Chondrocyte (in vitro differentiated cells): Measurements from ENCODE around the gene FASN. TPM values are rescaled to one million over a fixed set of nuclear protein-coding genes. Genes with fewer than 3 reads are reported as not detected.

Experiments used
- DNase-seq: peaks from one replicate; pipeline ENCODE4 v3.0.0; 2021; ENCODE audit warnings: mixed read lengths, low spot score
- H3K27ac Mint-ChIP-seq: one replicate; pipeline ENCODE4 v1.8.0; 2021; ENCODE audit warnings: mild to moderate bottlenecking, moderate library complexity, mixed read lengths; ENCODE audit not compliant: unreplicated experiment
- H3K27me3 Mint-ChIP-seq: 2 replicates; pipeline ENCODE4 v1.8.0; 2021; ENCODE audit warnings: low read depth, mixed read lengths
- H3K36me3 Mint-ChIP-seq: 2 replicates; pipeline ENCODE4 v1.8.0; 2021; ENCODE audit warnings: low read depth, mixed read lengths
- H3K4me1 Mint-ChIP-seq: 2 replicates; pipeline ENCODE4 v1.8.0; 2021; ENCODE audit warnings: low read depth, mild to moderate bottlenecking, mixed read lengths
- H3K4me3 Mint-ChIP-seq: one replicate; pipeline ENCODE4 v1.8.0; 2021; ENCODE audit warnings: mild to moderate bottlenecking, moderate library complexity, mixed read lengths; ENCODE audit not compliant: unreplicated experiment
- H3K9me3 Mint-ChIP-seq: 2 replicates; pipeline ENCODE4 v1.8.0; 2021; ENCODE audit warnings: low read depth, mixed read lengths
- total RNA-seq: library from RNA; stranded (reverse); gene quantifications from 3 replicates; pipeline ENCODE4 v1.2.1, GENCODE V29; 2021
- TF ChIP-seq, protein P1 (sequence below): fragments of 200-600 bp; sonication (generic); IDR thresholded peaks from 2 replicates; pipeline ENCODE4 v1.5.0; 2021; ENCODE audit warnings: antibody characterized with exemption, mild to moderate bottlenecking, moderate library complexity

The FASN gene
- total RNA-seq, 1 donor from 2014 or later, result 141 TPM

DNA sequence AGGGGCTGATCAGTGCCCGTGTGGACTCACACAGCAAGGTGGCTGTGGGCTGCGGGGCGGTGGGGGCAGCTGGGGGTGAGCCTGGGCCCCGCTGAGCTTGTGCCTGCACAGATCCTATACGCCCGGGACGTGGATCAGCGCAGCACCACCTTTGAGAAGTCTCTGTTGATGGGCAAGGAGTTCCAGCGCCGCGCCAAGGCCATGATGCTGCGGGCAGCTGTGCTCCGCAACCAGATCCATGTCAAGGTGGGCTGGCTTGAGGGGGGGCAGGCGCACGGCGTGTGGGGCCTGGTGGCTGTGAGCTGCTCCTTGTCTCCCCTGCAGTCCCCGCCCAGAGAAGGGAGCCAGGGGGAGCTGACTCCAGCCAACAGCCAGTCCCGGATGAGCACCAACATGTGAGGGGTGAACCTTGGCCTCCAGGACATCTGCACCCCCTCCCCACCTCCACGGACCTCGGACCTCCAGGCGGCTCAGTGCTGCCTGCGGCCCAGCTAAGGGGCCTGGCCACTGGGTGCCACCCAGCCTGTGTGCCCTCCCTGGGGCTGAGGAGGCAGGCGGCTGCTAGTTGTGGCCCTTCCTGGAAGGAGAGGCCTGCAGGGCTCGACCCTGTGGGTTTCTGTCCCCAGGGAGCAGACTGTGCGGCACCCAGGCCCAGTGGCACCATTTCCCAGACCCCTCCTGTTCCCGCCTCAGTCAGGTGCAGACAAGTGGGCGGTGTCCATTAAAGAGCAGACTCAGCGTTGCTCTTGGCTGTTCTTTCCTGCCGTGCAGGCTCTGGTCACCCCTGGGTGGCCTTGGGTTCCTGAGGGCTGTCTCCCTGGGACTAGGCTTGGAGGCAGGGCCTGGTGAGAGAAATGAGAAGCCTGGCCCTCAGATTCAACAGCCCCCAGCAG lies 41.1 kb downstream of the FASN start:
- TF ChIP-seq, protein P1, sequence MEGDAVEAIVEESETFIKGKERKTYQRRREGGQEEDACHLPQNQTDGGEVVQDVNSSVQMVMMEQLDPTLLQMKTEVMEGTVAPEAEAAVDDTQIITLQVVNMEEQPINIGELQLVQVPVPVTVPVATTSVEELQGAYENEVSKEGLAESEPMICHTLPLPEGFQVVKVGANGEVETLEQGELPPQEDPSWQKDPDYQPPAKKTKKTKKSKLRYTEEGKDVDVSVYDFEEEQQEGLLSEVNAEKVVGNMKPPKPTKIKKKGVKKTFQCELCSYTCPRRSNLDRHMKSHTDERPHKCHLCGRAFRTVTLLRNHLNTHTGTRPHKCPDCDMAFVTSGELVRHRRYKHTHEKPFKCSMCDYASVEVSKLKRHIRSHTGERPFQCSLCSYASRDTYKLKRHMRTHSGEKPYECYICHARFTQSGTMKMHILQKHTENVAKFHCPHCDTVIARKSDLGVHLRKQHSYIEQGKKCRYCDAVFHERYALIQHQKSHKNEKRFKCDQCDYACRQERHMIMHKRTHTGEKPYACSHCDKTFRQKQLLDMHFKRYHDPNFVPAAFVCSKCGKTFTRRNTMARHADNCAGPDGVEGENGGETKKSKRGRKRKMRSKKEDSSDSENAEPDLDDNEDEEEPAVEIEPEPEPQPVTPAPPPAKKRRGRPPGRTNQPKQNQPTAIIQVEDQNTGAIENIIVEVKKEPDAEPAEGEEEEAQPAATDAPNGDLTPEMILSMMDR, result no peak
- Mint-ChIP-seq H3K4me3 (no peak overlapping the region), H3K27ac (no peak overlapping the region), H3K4me1 (peaks cover 10% of the 10 kb centered on the region), H3K9me3 (no peaks in the 10 kb centered on the region), H3K27me3 (no peaks in the 10 kb centered on the region), H3K36me3 (peaks cover 3% of the 10 kb centered on the region)
- DNase-seq, result peak; percentile 87

DNA sequence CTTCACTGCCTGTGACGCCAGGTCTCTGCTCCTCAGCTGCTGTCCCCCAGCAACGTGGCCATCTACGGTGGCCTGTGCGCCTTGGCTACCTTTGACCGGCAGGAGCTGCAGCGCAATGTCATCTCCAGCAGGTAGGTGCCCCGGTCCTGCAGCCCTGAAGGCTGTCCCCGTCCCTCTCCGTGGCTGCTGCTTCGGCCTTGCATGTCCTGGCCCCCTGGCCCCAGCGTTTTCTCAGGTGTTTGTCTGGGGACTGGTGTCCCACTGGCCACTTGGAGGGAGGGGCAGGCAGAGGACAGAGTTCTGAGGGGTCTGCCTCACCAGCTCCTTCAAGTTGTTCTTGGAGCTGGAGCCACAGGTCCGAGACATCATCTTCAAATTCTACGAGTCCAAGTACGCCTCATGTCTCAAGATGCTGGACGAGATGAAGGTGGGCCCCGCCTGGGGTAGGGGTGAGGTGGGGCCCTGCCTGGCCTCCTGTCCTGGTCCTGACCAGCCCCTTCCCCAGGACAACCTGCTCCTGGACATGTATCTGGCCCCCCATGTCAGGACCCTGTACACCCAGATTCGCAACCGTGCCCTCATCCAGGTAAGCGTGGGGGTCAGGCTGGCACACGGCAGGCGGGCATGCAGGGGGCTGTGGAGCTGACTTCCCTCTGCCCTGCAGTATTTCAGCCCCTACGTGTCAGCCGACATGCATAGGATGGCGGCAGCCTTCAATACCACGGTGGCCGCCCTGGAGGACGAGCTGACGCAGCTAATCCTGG lies 41.9 kb downstream of the FASN start:
- no peaks in the 10 kb centered on the region for H3K9me3 Mint-ChIP-seq
- peaks cover 10% of the 10 kb centered on the region for H3K4me1 Mint-ChIP-seq
- no peaks in the 10 kb centered on the region for H3K27me3 Mint-ChIP-seq
- peaks cover 3% of the 10 kb centered on the region for H3K36me3 Mint-ChIP-seq
- DNase-seq, result peak; percentile 92
- TF ChIP-seq, protein P1, result no peak
- no peak overlapping the region for H3K4me3 Mint-ChIP-seq
- no peak overlapping the region for H3K27ac Mint-ChIP-seq

DNA sequence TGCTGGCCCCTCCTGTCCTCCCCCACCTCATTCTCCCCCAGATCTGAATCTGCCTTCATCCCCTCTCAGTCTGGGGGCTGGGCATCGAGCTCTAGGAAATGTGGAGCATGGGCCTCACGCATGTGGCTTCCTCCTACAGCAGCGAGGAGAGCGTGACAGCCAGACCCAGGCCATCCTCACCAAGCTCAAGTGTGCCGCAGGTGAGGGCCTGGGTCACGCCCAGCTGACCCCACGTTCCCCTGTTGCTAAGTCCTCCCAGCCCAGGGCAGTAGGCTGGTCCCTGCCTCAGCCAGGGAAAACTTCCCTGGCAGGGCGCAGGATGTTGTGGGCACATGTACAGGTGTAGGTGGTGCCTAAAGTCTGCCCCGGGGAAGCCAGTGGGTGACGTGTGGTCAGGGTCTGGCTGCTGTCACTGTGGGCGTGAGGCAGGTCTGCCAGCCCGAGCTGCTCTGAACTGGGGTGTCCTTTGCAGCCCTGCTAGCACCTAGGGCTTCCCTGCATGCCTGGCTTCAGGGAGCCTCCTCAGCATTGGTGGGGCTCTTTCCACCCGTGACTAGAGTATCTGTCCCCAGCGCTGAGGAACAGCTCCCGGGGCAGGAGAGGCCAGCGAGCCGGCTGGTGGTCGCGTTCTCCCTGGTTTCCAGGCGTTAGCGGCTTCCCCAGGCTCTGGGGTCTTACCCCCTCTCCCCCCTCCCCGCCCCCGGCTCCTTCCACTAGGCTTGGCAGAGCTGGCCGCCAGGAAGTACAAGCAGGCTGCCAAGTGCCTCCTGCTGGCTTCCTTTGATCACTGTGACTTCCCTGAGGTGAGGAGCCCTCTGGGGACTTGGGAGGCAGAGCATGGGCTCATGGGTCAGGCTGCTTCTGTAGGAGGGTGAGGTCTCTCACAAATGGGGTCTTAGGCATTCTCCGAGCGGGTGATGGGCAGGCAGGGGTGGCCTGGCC lies 42.7 kb downstream of the FASN start:
- peaks cover 17% of the 10 kb centered on the region for H3K4me1 Mint-ChIP-seq
- no peak overlapping the region for H3K4me3 Mint-ChIP-seq
- H3K36me3 Mint-ChIP-seq, result peaks cover 3% of the 10 kb centered on the region
- no peaks in the 10 kb centered on the region for H3K9me3 Mint-ChIP-seq
- DNase-seq, result no peak
- TF ChIP-seq, protein P1, result no peak
- H3K27ac Mint-ChIP-seq, result no peak overlapping the region
- no peaks in the 10 kb centered on the region for H3K27me3 Mint-ChIP-seq

DNA sequence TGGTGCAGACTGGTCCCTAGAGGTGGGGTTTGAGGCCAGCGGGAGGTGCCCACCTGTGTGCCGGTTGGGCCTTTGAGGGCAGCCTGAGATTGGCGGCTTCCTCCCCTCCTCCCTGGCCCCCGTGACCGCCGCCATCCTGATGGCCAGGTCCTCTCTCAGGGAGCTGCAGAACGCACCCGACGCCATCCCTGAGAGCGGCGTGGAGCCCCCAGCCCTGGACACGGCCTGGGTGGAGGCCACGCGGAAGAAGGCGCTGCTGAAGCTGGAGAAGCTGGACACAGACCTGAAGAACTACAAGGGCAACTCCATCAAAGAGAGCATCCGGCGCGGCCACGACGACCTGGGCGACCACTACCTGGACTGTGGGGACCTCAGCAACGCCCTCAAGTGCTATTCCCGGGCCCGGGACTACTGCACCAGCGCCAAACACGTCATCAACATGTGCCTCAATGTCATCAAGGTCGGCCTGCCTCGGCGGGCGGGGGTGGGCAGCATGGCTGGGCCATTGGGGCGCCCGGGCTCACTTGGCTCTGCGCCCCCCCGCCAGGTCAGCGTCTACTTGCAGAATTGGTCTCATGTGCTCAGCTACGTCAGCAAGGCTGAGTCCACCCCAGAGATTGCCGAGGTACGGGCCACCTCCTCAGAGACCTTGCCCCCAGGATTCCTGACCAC lies 43.5 kb downstream of the FASN start:
- Mint-ChIP-seq H3K4me1 (peaks cover 17% of the 10 kb centered on the region), H3K27me3 (no peaks in the 10 kb centered on the region), H3K27ac (no peak overlapping the region), H3K9me3 (no peaks in the 10 kb centered on the region), H3K4me3 (no peak overlapping the region), H3K36me3 (peaks cover 1% of the 10 kb centered on the region)
- DNase-seq, result no peak
- TF ChIP-seq, protein P1, result no peak
